Measurements from ENCODE around the gene OR51V1.

GRCh38 chr11:5231111-5231510, 30.6 kb upstream of the OR51V1 start:
- no peak for TF ChIP-seq POLR2A (IDR thresholded peaks at IDR 0.05)
- TF ChIP-seq CTCF (IDR thresholded peaks at IDR 0.05): no peak
- TF ChIP-seq POLR2AphosphoS5 (IDR thresholded peaks at IDR 0.05): no peak
- no peak for TF ChIP-seq EP300 (IDR thresholded peaks at IDR 0.05)
